H9 (cell line): Measurements from ENCODE around the gene GRB2. TPM values are rescaled to one million over a fixed set of nuclear protein-coding genes. Genes with fewer than 3 reads are reported as not detected.

ENCODE experiments used
- DNase-seq: peaks from one replicate; pipeline ENCODE4 v3.0.0-alpha.2; 2017
- H2AFZ ChIP-seq: one replicate; pipeline ENCODE4 v1.6.1; 2013; ENCODE audit warnings: mild to moderate bottlenecking, low read length, control low read depth, moderate library complexity
- H2AK5ac ChIP-seq: 2 replicates; pipeline ENCODE4 v1.6.1; 2013; ENCODE audit warnings: low read length, control low read depth, mixed read lengths; ENCODE audit not compliant: insufficient read length
- H2BK120ac ChIP-seq: one replicate; pipeline ENCODE4 v1.6.1; 2013; ENCODE audit warnings: low read depth, mild to moderate bottlenecking, low read length, control low read depth, inconsistent platforms; ENCODE audit not compliant: poor library complexity, severe bottlenecking
- H2BK12ac ChIP-seq: 2 replicates; pipeline ENCODE4 v1.6.1; 2013; ENCODE audit warnings: low read length, control low read depth, mixed read lengths, low read depth; ENCODE audit not compliant: insufficient read length
- H2BK15ac ChIP-seq: 2 replicates; pipeline ENCODE4 v1.6.1; 2013; ENCODE audit warnings: low read depth, low read length, control low read depth
- H2BK20ac ChIP-seq: one replicate; pipeline ENCODE4 v1.6.1; 2013; ENCODE audit warnings: low read depth, mild to moderate bottlenecking, low read length, control low read depth, inconsistent platforms; ENCODE audit not compliant: poor library complexity, severe bottlenecking
- H2BK5ac ChIP-seq: 2 replicates; pipeline ENCODE4 v1.6.1; 2013; ENCODE audit warnings: low read length, control low read depth, mixed read lengths; ENCODE audit not compliant: insufficient read length
- H3K14ac ChIP-seq: 2 replicates; pipeline ENCODE4 v1.6.1; 2013; ENCODE audit warnings: low read length, control low read depth; ENCODE audit not compliant: insufficient read depth
- H3K18ac ChIP-seq: 2 replicates; pipeline ENCODE4 v1.6.1; 2013; ENCODE audit warnings: low read depth, mild to moderate bottlenecking, mixed read lengths, low read length, control low read depth; ENCODE audit not compliant: insufficient read length
- H3K23ac ChIP-seq: 2 replicates; pipeline ENCODE4 v1.6.1; 2013; ENCODE audit warnings: low read length, control low read depth, mixed read lengths, low read depth; ENCODE audit not compliant: insufficient read length
- H3K23me2 ChIP-seq: 2 replicates; pipeline ENCODE4 v1.6.1; 2013; ENCODE audit warnings: low read depth, mild to moderate bottlenecking, mixed read lengths, low read length, control low read depth; ENCODE audit not compliant: insufficient read length, poor library complexity, severe bottlenecking
- H3K27ac ChIP-seq: 2 replicates; pipeline ENCODE4 v1.5.1; 2013; ENCODE audit warnings: low read length, control low read depth, mixed read lengths, low read depth; ENCODE audit not compliant: insufficient read length
- H3K27me3 ChIP-seq: 2 replicates; pipeline ENCODE4 v1.6.1; 2013; ENCODE audit warnings: low read length, control low read depth, inconsistent platforms; ENCODE audit not compliant: insufficient read depth
- H3K4ac ChIP-seq: 2 replicates; pipeline ENCODE4 v1.6.1; 2013; ENCODE audit warnings: low read depth, mild to moderate bottlenecking, control low read depth, inconsistent platforms, low read length, moderate library complexity
- H3K4me1 ChIP-seq: 2 replicates; pipeline ENCODE4 v1.6.1; 2013; ENCODE audit warnings: low read length, control low read depth, inconsistent platforms; ENCODE audit not compliant: insufficient read depth
- H3K4me2 ChIP-seq: 2 replicates; pipeline ENCODE4 v1.6.1; 2013; ENCODE audit warnings: low read length, control low read depth, mixed read lengths; ENCODE audit not compliant: insufficient read length, insufficient read depth
- H3K56ac ChIP-seq: 2 replicates; pipeline ENCODE4 v1.6.1; 2013; ENCODE audit warnings: low read depth, mild to moderate bottlenecking, mixed read lengths, low read length, control low read depth; ENCODE audit not compliant: insufficient read length
- H3K79me1 ChIP-seq: 2 replicates; pipeline ENCODE4 v1.6.1; 2013; ENCODE audit warnings: low read depth, mild to moderate bottlenecking, moderate library complexity, low read length, control low read depth, inconsistent platforms; ENCODE audit not compliant: insufficient read depth, poor library complexity, severe bottlenecking
- H3K79me2 ChIP-seq: 2 replicates; pipeline ENCODE4 v1.6.1; 2013; ENCODE audit warnings: low read length, control low read depth, inconsistent platforms; ENCODE audit not compliant: insufficient read depth
- H3K9ac ChIP-seq: 2 replicates; pipeline ENCODE4 v1.6.1; 2013; ENCODE audit warnings: low read length, control low read depth, mixed read lengths; ENCODE audit not compliant: insufficient read length; ENCODE audit errors: extremely low read depth
- H3K9me3 ChIP-seq: one replicate; pipeline ENCODE4 v1.6.1; 2013; ENCODE audit warnings: low read depth, low read length, inconsistent platforms; ENCODE audit not compliant: control insufficient read depth
- H3T11ph ChIP-seq: one replicate; pipeline ENCODE4 v1.6.1; 2013; ENCODE audit warnings: mild to moderate bottlenecking, low read length, control low read depth, inconsistent platforms
- H4K20me1 ChIP-seq: one replicate; pipeline ENCODE4 v1.6.1; 2013; ENCODE audit not compliant: control insufficient read depth, insufficient read length, insufficient read depth
- H4K5ac ChIP-seq: 2 replicates; pipeline ENCODE4 v1.6.1; 2013; ENCODE audit warnings: low read depth, mild to moderate bottlenecking, mixed read lengths, low read length, control low read depth; ENCODE audit not compliant: insufficient read length
- H4K8ac ChIP-seq: replicated peaks from 2 replicates; pipeline ENCODE4 v1.6.1; 2013; ENCODE audit warnings: low read length, control low read depth, mixed read lengths, low read depth; ENCODE audit not compliant: insufficient read length
- H4K91ac ChIP-seq: 2 replicates; pipeline ENCODE4 v1.6.1; 2013; ENCODE audit warnings: low read depth, mild to moderate bottlenecking, moderate library complexity, mixed read lengths, low read length, control low read depth; ENCODE audit not compliant: insufficient read length
- H3K27ac Mint-ChIP-seq, 3 experiments: 2 replicates in 2 of 3; 3 replicates in 1 of 3; pipeline ENCODE4 v1.8.0; 2020 to 2021; ENCODE audit warnings: mixed read lengths in 3 of 3, mild to moderate bottlenecking in 1 of 3, moderate library complexity in 1 of 3
- H3K27me3 Mint-ChIP-seq: 2 replicates; pipeline ENCODE4 v1.8.0; 2021; ENCODE audit warnings: low read depth, mild to moderate bottlenecking, moderate library complexity, mixed read lengths
- H3K36me3 Mint-ChIP-seq, 3 experiments: 2 replicates in 2 of 3; 3 replicates in 1 of 3; pipeline ENCODE4 v1.8.0; 2020 to 2021; ENCODE audit warnings: low read depth in 3 of 3, mixed read lengths in 3 of 3; ENCODE audit not compliant: insufficient read depth in 1 of 3
- H3K4me1 Mint-ChIP-seq, 2 experiments: 2 replicates each; pipeline ENCODE4 v1.8.0; 2020; ENCODE audit warnings: mixed read lengths in 2 of 2
- H3K4me3 Mint-ChIP-seq, 2 experiments: 2 replicates in 1 of 2; 3 replicates in 1 of 2; pipeline ENCODE4 v1.8.0; 2020 to 2021; ENCODE audit warnings: mild to moderate bottlenecking in 2 of 2, mixed read lengths in 2 of 2, moderate library complexity in 1 of 2
- H3K9me3 Mint-ChIP-seq, 2 experiments: 2 replicates in 1 of 2; 3 replicates in 1 of 2; pipeline ENCODE4 v1.8.0; 2020; ENCODE audit warnings: mild to moderate bottlenecking in 2 of 2, mixed read lengths in 2 of 2, moderate library complexity in 1 of 2
- CTCF ChIP-seq: fragments of 200-600 bp; sonication (generic); conservative IDR thresholded peaks from 3 replicates; pipeline ENCODE4 v1.8.0; 2021; ENCODE audit warnings: antibody characterized with exemption, mild to moderate bottlenecking
- WGBS: extraction: QIAGEN DNeasy Blood & Tissue Kit; methylation state at CpG from one replicate; pipeline ENCODE4 v1.1.7; 2013; ENCODE audit warnings: missing lambda C conversion rate, low lambda C conversion rate, mixed read lengths; ENCODE audit not compliant: insufficient read length; ENCODE audit errors: extremely low coverage; 5-methylcytosine and 5-hydroxymethylcytosine counted together
- total RNA-seq: library from RNA; stranded (reverse); gene quantifications from 2 replicates; pipeline ENCODE4 v1.2.1, GENCODE V29; 2021

Gene GRB2
- total RNA-seq, 1 experiment from 2014 or later: 91.7 TPM

- H3K27me3 Mint-ChIP-seq: no peaks in the 10 kb centered on the region; the same call in 1 of the 2 replicates
Observed at GRCh38 chr17:75270966-75271232, 134.6 kb downstream of the GRB2 start, which contains the start of gene MIF4GD. Gene MIF4GD, minus strand, starts transcription at chr17:75271231. Its CDS starts 1,036 bp downstream, at chr17:75270195.

More at GRCh38 chr17:75270966-75271232, 134.6 kb downstream of the GRB2 start, which contains the start of gene MIF4GD:
- Histone ChIP-seq H3K79me2 (no peaks in the 10 kb centered on the region), H3K27ac (no peak within 1 kb of the TSS), H2BK5ac (no peak within 1 kb of the TSS), H2BK15ac (no peak within 1 kb of the TSS), H3K56ac (no peak within 1 kb of the TSS), H3K79me1 (no peaks in the 10 kb centered on the region), H3K23ac (no peak within 1 kb of the TSS), H2AK5ac (no peak within 1 kb of the TSS), H3K14ac (peak within 1 kb of the TSS; percentile 72), H3K23me2 (peaks cover 22% of the 10 kb centered on the region), H3K18ac (peak within 1 kb of the TSS; percentile 1), H2BK120ac (no peak within 1 kb of the TSS), H3K9me3 (no peaks in the 10 kb centered on the region), H2BK20ac (no peak within 1 kb of the TSS), H2BK12ac (no peak within 1 kb of the TSS), H3T11ph (no peak within 1 kb of the TSS), H3K4me2 (peak within 1 kb of the TSS; percentile 74), H3K4me1 (0 out of 2 replicates have a peak, but pooled peaks cover 2% of the 10 kb centered on the region), H4K20me1 (no peaks in the 10 kb centered on the region), H4K8ac (no peak within 1 kb of the TSS), H3K4ac (no peak within 1 kb of the TSS), H4K5ac (no peak within 1 kb of the TSS), H3K27me3 (no peaks in the 10 kb centered on the region), H3K9ac (peak within 1 kb of the TSS; percentile 66), H4K91ac (no peak within 1 kb of the TSS), H2AFZ (no peak within 1 kb of the TSS)
- Mint-ChIP-seq H3K4me3 (peak within 1 kb of the TSS; percentile 76 to 86), H3K4me1 (peaks cover 15 to 20% of the 10 kb centered on the region in 2 experiments), H3K36me3 (peaks cover 0 to 38% (median 35%) of the 10 kb centered on the region in 3 experiments; a peak in 6 of 7 replicates), H3K27ac (peak within 1 kb of the TSS in 2 of 3 experiments; percentile 44 to 89; a peak in 4 of 7 replicates), H3K9me3 (no peaks in the 10 kb centered on the region)
- DNase-seq: no peak
- WGBS: no CpG with 5 or more reads among the region's 39 CpGs
- TF ChIP-seq CTCF: no peak
